Stimulated activated CD8-positive, alpha-beta memory T cell treated with anti-CD3 and anti-CD28 coated beads, Interleukin-4, amount 100 ng/mL, for 24 hours (primary cell): ENCODE results near the gene FUT6.
"Not testable (repeated sequence)": the region's sequence is repeated elsewhere in the genome, so short reads cannot be mapped to it uniquely, and the experiment has no call there.

Source experiments
- DNase-seq: peaks from one replicate; pipeline ENCODE4 v3.0.0-alpha.2; 2020; ENCODE audit warnings: low read depth

FUT6 gene

DNA sequence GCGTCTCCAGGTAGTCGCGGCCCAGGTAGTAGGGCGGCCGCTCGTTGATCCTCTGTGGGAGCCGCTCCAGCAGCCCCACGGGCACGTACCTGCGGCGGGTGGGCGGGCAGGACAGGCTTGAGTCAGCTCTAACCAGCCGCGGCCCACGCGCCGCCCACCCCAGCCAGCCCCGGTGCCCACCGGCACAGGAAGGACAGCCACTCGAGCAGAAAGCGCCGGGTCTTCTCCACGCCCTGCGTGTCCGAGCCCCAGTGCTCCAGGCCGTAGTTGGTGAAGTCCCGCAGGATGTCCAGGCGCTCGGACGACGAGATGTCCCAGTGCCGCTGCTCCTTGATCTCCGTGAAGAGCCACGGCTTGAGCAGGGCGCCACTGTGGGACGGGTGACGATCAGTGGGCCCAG, 54.1 kb downstream of the FUT6 start:
- no peak for DNase-seq

DNA sequence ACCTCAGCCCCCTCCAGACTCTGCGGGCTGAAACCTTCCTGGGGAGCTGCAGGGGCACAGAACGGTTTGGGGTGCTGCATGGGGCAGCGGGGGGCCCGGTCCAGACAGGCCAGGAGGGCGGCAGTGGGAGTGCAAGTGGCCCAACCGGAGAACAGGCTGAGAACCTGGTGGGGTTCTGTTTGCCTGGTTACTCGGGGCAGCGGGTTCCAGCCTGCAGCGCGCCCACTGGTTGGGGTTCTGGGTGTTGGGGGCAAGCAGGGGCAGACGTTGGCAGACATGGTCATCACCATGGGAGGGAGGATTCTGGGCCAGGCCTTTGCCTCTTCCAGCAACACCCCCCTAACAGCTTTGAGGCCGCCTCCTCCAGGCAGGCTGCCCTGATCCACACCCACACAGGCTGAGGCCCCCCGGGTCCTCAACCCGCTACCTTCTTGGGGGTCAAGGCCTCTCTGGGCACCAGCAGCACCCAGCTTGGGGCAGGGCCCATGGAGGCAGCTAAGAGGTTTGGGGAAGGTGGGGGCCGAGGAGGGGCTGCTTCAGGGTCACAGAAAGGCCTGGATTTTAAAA, 54.8 kb downstream of the FUT6 start, which contains the start of gene PRR22:
Gene PRR22, minus strand, starts transcription at position 166 of the 567 bp plus-strand sequence. Its CDS starts 86 bp downstream, at position 80.
- no peak for DNase-seq

DNA sequence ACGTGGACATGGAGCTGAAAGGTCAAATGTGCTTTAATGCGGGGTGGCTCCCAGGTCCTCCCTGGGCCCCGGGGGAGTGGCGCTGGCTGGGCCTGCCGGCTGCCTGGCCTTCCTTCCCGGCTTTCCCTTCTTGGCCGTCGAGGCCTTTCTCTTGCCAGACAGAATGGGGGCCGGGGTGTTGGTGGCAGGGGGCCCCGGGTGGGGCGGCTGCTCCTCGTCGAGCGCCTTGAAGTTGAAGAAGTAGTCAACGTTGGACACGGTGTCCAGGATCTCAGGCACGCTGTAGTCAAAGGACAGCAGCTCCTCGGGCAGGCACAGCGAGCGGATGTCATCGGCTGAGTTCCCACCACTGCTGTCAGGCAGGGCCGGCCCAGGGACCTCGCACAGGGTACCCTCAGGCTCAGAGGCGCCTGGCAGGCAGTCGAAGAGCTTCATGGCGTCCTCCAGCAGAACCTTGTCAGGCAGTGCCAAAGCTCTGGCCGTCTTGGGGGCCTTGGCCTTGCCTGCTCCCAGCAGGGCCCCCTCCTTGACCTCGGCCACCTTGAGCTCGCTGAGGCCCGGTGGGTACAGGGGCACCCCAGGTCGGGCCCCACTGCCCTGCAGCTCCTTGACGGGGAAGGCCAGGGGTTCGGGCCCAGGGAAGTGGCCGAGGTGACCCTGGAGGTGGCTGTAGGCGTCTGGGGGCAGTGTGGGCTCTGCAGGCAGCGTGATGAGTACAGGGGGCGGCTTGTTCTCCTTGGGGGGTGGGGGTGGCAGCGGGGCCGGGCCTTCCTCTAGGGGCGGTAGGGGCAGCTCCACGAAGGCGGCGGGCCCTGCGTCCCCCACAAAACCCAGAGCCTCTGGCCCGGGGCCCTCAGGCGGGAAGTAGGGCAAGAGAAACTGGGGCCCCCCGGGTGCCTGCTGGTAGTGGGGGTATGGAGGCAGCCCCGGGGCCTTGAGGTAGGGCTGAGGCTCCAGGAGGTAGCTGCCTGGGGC, 56.3 kb downstream of the FUT6 start:
- DNase-seq, result no peak

DNA sequence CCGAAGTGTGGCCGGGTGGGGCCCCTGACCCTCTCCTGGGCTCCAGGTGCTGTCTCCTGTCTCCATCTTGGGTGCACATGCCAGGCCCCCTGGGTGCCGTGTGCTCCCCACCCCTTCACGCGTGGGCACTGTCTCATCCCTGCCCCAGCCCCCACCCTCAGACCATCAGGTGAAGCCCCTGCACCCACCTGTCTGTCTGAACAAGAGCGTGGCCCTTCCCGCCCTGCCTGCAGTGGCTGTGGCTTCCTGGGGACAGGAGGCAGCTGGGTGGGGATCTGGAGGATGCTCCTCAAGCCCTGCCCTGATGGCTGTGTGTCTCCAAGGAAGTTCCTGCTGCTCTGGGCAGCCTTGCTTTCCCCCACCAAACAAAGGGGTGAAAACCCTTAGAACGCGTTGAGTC, 57.2 kb downstream of the FUT6 start:
- DNase-seq, result no peak

DNA sequence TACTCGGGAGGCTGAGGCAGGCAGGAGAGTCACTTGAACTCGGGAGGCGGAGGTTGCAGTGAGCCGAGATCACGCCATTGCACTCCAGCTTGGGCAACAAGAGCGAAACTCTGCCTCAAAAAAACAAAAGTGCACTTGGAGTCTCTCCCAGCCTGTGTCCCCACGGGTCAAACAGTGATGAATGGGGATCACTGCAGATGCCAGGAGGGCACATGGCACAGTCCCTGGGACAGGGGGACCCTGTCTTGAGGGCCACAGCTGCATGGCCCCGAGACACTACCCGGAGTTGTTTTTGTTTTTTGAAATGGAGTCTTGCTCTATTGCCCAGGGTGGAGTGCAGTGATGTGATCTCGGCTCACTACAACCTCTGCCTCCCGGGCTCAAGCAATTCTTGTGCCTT, 58.6 kb downstream of the FUT6 start:
- DNase-seq, result not testable (repeated sequence)
